Left ventricle myocardium inferior (tissue), 1 donor: ENCODE measurements around the gene GHR. TPM values are rescaled to one million over a fixed set of nuclear protein-coding genes. Genes with fewer than 3 reads are reported as not detected.

ENCODE experiments used
- DNase-seq: peaks from one replicate; pipeline ENCODE4 v3.0.0-alpha.2; 2020
- H3K27ac ChIP-seq: fragments of 200-600 bp; replicated peaks from 2 replicates; pipeline ENCODE4 v1.8.0; 2021
- H3K27me3 ChIP-seq: fragments of 200-600 bp; 2 replicates; pipeline ENCODE4 v1.8.0; 2021; ENCODE audit warnings: low read depth
- H3K36me3 ChIP-seq: fragments of 200-600 bp; 2 replicates; pipeline ENCODE4 v1.8.0; 2021
- H3K4me1 ChIP-seq: fragments of 200-600 bp; 2 replicates; pipeline ENCODE4 v1.8.0; 2021
- H3K4me3 ChIP-seq: fragments of 200-600 bp; 2 replicates; pipeline ENCODE4 v1.8.0; 2021; ENCODE audit warnings: mild to moderate bottlenecking, moderate library complexity
- H3K9me3 ChIP-seq: fragments of 200-600 bp; replicated peaks from 2 replicates; pipeline ENCODE4 v1.8.0; 2021
- CTCF ChIP-seq: fragments of 200-600 bp; IDR thresholded peaks from 2 replicates; pipeline ENCODE4 v1.8.0; 2021; ENCODE audit warnings: antibody characterized with exemption, mild to moderate bottlenecking, borderline replicate concordance
- intact Hi-C: fragments of 100-400 bp; cut with micrococcal nuclease; formaldehyde crosslinking; loops from one replicate; pipeline ENCODE4 v1.11.0; 2022
- total RNA-seq: library from RNA; stranded (reverse); fragmentation: NEBNext Ultra II Directional; extraction: Animal tissue kit (Norgen Biotek cat#: 25700); gene quantifications from one replicate; pipeline ENCODE4 v1.2.1, GENCODE V29; 2021
- donor health status: DM: no; HTN: yes; CAD: no; lungs with severe emphysema.

The GHR gene
- total RNA-seq, 1 donor from 2014 or later, result 12.9 TPM

GRCh38 chr5:42605490-42605889 lies 182.3 kb downstream of the GHR start:
- Histone ChIP-seq H3K27me3 (no peaks in the 10 kb centered on the region), H3K4me3 (no peak overlapping the region), H3K27ac (no peak overlapping the region), H3K9me3 (no peaks in the 10 kb centered on the region), H3K4me1 (peaks cover 19% of the 10 kb centered on the region), H3K36me3 (no peaks in the 10 kb centered on the region)
- no peak for TF ChIP-seq CTCF
- DNase-seq, result no peak
- intact Hi-C loops, result no loop called here

- Histone ChIP-seq H3K4me1 (peaks cover 19% of the 10 kb centered on the region), H3K27me3 (no peaks in the 10 kb centered on the region), H3K27ac (no peak overlapping the region), H3K4me3 (no peak overlapping the region), H3K36me3 (no peaks in the 10 kb centered on the region), H3K9me3 (no peaks in the 10 kb centered on the region)
- intact Hi-C loops, result no loop called here
- TF ChIP-seq CTCF, result no peak
- no peak for DNase-seq
These were observed 183.2 kb downstream of the GHR start for GRCh38 chr5:42606464-42606869.

DNA sequence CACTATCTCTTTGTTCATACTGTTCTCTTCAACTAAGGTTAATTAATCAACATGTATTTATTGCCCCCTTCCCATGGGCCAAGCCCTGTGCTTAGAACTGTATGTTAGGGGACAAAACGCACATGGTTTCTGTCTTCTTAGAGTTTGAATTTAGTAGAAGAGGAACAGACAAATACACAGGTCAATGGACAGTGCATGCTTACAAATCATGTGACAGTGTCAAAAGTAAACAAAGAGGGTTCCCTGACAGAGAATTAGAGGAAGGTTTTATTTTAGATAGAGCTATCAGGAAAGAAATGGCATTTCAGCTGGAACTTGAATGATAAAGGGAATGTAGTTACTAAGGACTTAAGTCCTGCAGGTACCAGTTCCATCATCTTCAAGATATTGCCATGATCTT lies 188.2 kb downstream of the GHR start:
- H3K9me3 ChIP-seq, result no peaks in the 10 kb centered on the region
- intact Hi-C loops, result no loop called here
- H3K4me1 ChIP-seq, result peaks cover 11% of the 10 kb centered on the region
- H3K27me3 ChIP-seq, result no peaks in the 10 kb centered on the region
- no peak for TF ChIP-seq CTCF
- no peaks in the 10 kb centered on the region for H3K36me3 ChIP-seq
- H3K27ac ChIP-seq, result no peak overlapping the region
- DNase-seq, result no peak
- H3K4me3 ChIP-seq, result no peak overlapping the region

DNA sequence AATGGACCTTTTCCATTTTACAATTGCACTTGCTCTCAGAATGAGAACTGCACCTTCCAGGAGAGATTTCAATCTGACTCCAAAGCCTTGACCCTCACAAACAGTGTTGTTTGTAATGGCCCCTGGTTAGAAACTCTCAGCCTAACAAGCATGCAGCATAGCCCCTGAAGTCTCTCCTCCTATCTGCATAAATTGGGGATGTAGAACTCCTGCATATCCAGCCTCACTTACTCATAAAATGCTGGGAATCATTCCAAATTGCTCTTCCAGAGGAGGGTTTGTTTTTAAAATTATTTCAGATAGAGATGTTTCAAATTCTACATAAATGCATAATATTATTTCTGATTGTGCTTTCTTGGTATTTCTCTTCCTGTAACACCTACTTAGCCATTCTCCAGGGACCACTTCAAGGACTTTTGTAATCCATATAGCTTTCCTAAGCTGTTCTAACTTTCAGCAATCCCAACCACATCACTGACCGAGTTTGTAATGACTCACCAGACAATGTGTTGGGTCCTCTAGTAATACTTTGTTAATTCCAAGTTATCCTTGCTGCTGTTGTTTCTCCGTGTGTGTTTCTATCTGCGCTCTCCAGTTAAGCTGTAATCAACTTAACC lies 189.6 kb downstream of the GHR start:
- intact Hi-C loops, result no loop called here
- no peak for DNase-seq
- Histone ChIP-seq H3K4me1 (peaks cover 8% of the 10 kb centered on the region), H3K4me3 (no peak overlapping the region), H3K36me3 (no peaks in the 10 kb centered on the region), H3K9me3 (no peaks in the 10 kb centered on the region), H3K27ac (no peak overlapping the region), H3K27me3 (no peaks in the 10 kb centered on the region)
- no peak for TF ChIP-seq CTCF

DNA sequence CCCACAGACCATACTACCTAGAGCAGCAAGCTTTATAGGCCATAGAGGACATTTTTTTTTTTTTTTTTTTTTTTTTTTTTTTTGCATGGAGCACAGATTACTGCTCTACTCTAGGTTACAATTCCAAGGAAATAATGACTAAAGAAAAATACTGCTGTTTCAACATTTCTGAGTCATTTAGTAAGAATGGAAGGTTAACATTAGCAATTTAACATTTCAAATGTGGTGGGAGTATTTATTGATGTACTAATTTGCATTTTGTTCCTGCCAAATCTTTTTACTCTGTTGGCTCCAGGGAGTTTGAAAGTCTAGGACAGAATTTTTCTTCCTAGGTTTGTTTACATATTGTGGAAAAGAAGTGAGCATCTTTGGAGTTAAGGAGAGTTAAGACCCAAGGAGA lies 191.3 kb downstream of the GHR start:
- Histone ChIP-seq H3K27me3 (no peaks in the 10 kb centered on the region), H3K9me3 (no peaks in the 10 kb centered on the region), H3K27ac (no peak overlapping the region), H3K4me3 (no peak overlapping the region), H3K36me3 (no peaks in the 10 kb centered on the region), H3K4me1 (peaks cover 8% of the 10 kb centered on the region)
- no peak for DNase-seq
- intact Hi-C loops, result no loop called here
- TF ChIP-seq CTCF, result no peak
